ENCODE data around the gene HOXB3.

DNA sequence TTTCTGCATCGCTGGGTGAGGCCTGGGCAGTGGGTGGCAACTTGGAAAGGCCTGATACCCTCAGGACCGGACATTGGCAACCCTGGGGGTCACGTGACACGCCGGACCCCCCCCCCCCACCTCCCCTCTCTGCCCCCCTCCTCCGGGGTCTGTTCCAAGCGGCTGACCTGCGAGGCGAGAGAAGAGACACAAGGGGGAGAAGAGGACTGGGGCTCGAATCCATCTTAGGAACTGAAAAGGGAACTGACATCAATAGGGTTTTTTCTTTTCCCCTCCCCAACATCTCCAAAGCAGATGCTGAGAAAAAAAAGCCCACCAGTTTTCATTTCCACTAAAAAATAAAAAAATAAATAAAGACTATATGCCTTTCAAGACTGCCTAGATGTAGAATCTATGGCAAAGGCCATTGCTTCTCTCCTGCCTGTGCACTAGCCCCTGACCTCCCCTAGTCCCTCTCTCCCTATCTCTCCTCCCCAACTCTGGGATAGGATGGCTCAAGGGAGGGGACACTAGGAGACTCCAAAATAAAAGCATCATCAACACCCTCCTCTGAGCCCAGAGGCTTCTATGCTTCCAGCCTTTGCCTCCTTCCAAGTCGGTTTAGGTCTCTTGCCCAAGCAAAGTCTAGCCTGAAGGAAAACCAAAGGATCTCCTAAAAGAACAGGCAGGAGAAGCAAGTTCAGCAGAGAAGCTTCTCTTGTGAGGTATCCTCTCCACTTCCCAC is 37.4 kb downstream of the HOXB3 start:
- TF ChIP-seq POLR2A (IDR thresholded peaks at IDR 0.05) = no peak
- TF ChIP-seq, protein P1, sequence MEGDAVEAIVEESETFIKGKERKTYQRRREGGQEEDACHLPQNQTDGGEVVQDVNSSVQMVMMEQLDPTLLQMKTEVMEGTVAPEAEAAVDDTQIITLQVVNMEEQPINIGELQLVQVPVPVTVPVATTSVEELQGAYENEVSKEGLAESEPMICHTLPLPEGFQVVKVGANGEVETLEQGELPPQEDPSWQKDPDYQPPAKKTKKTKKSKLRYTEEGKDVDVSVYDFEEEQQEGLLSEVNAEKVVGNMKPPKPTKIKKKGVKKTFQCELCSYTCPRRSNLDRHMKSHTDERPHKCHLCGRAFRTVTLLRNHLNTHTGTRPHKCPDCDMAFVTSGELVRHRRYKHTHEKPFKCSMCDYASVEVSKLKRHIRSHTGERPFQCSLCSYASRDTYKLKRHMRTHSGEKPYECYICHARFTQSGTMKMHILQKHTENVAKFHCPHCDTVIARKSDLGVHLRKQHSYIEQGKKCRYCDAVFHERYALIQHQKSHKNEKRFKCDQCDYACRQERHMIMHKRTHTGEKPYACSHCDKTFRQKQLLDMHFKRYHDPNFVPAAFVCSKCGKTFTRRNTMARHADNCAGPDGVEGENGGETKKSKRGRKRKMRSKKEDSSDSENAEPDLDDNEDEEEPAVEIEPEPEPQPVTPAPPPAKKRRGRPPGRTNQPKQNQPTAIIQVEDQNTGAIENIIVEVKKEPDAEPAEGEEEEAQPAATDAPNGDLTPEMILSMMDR (IDR thresholded peaks at IDR 0.05 in 4 of 5, conservative IDR thresholded peaks at IDR 0.05 in 1 of 5) = no peak

All from gastrocnemius medialis (tissue), 4 donors.